SU-DHL-6 (cell line): ENCODE results near the gene IFIT2.

ENCODE experiments used
- H2AFZ ChIP-seq: fragments of 200-600 bp; sonication (generic); 2 replicates; pipeline ENCODE4 v1.6.1; 2014; ENCODE audit warnings: low read depth, mild to moderate bottlenecking, moderate library complexity, mixed read lengths, antibody characterized with exemption, low read length; ENCODE audit not compliant: severe bottlenecking
- H3F3A ChIP-seq: fragments of 200-600 bp; shearing (Covaris generic); 2 replicates; pipeline ENCODE4 v1.6.0; 2016; ENCODE audit warnings: antibody characterized with exemption, mild to moderate bottlenecking; ENCODE audit not compliant: insufficient read depth
- H3K27ac ChIP-seq: fragments of 200-600 bp; sonication (generic); 2 replicates; pipeline ENCODE4 v1.5.1; 2016; ENCODE audit warnings: low read depth, mild to moderate bottlenecking, low read length, moderate library complexity, mixed read lengths
- H3K27me3 ChIP-seq: fragments of 200-600 bp; sonication (generic), shearing (Covaris generic); 2 replicates; pipeline ENCODE4 v1.6.0; 2014; ENCODE audit warnings: mild to moderate bottlenecking, low read length
- H3K36me3 ChIP-seq: fragments of 200-600 bp; sonication (generic); 2 replicates; pipeline ENCODE4 v1.6.1; 2014; ENCODE audit warnings: mild to moderate bottlenecking, low read length, mixed read lengths
- H3K4me2 ChIP-seq: fragments of 300-600, 200-600 bp; shearing (Covaris generic), sonication (generic); 2 replicates; pipeline ENCODE4 v1.6.0; 2014; ENCODE audit warnings: low read length, low read depth, mild to moderate bottlenecking; ENCODE audit not compliant: poor library complexity, severe bottlenecking
- H3K4me3 ChIP-seq: fragments of 200-600 bp; sonication (generic); 2 replicates; pipeline ENCODE4 v1.5.1; 2014; ENCODE audit warnings: antibody characterized with exemption, low read length, mild to moderate bottlenecking, mixed read lengths; ENCODE audit not compliant: insufficient read depth, poor library complexity, severe bottlenecking
- H3K79me2 ChIP-seq: fragments of 200-600 bp; sonication (generic); 2 replicates; pipeline ENCODE4 v1.6.1; 2014; ENCODE audit warnings: mild to moderate bottlenecking, low read length, moderate library complexity; ENCODE audit not compliant: insufficient read depth
- H3K9ac ChIP-seq: fragments of 200-600 bp; sonication (generic); 2 replicates; pipeline ENCODE4 v1.7.0; 2014; ENCODE audit warnings: mild to moderate bottlenecking, low read length
- H3K9me2 ChIP-seq: fragments of 200-600 bp; sonication (generic); replicated peaks from 2 replicates; pipeline ENCODE4 v1.6.1; 2014; ENCODE audit warnings: low read length; ENCODE audit not compliant: insufficient read depth
- H3K9me3 ChIP-seq: fragments of 200-600 bp; sonication (generic); 2 replicates; pipeline ENCODE4 v1.6.1; 2014; ENCODE audit warnings: low read length, mixed read lengths; ENCODE audit not compliant: insufficient read depth
- H4K20me1 ChIP-seq: fragments of 200-600 bp; sonication (generic); 2 replicates; pipeline ENCODE4 v1.6.1; 2014; ENCODE audit warnings: low read depth, mild to moderate bottlenecking, antibody characterized with exemption, low read length, moderate library complexity, mixed read lengths
- EZH2phosphoT487 ChIP-seq: fragments of 200-600 bp; sonication (generic), shearing (Covaris generic); conservative IDR thresholded peaks from 2 replicates; pipeline ENCODE4 v1.6.1; 2018; ENCODE audit warnings: mild to moderate bottlenecking, antibody characterized with exemption, low read length, moderate library complexity, mixed read lengths
- TF ChIP-seq, protein P1 (sequence below): fragments of 200-600 bp; sonication (generic); IDR thresholded peaks from one replicate; pipeline ENCODE4 v1.5.1; 2017; ENCODE audit warnings: antibody characterized with exemption, mild to moderate bottlenecking, low read length, moderate library complexity; ENCODE audit not compliant: insufficient read depth, poor library complexity, severe bottlenecking

IFIT2 gene

DNA sequence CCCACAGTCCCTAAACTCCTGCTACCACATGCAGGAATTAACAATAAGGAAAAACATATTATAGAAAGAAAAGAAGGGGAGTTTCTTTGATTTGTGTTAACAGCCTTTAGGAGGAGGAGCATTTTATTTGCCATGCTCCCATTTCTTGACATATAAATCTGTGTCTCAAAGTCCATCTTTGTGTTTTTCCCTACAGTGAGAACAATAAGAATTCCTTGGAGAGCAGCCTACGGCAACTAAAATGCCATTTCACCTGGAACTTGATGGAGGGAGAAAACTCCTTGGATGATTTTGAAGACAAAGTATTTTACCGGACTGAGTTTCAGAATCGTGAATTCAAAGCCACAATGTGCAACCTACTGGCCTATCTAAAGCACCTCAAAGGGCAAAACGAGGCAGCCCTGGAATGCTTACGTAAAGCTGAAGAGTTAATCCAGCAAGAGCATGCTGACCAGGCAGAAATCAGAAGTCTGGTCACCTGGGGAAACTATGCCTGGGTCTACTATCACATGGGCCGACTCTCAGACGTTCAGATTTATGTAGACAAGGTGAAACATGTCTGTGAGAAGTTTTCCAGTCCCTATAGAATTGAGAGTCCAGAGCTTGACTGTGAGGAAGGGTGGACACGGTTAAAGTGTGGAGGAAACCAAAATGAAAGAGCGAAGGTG is 4.1 kb downstream of the IFIT2 start:
- Histone ChIP-seq H3K27ac (no peak overlapping the region), H3K36me3 (no peaks in the 10 kb centered on the region), H3K4me2 (no peak overlapping the region)

DNA sequence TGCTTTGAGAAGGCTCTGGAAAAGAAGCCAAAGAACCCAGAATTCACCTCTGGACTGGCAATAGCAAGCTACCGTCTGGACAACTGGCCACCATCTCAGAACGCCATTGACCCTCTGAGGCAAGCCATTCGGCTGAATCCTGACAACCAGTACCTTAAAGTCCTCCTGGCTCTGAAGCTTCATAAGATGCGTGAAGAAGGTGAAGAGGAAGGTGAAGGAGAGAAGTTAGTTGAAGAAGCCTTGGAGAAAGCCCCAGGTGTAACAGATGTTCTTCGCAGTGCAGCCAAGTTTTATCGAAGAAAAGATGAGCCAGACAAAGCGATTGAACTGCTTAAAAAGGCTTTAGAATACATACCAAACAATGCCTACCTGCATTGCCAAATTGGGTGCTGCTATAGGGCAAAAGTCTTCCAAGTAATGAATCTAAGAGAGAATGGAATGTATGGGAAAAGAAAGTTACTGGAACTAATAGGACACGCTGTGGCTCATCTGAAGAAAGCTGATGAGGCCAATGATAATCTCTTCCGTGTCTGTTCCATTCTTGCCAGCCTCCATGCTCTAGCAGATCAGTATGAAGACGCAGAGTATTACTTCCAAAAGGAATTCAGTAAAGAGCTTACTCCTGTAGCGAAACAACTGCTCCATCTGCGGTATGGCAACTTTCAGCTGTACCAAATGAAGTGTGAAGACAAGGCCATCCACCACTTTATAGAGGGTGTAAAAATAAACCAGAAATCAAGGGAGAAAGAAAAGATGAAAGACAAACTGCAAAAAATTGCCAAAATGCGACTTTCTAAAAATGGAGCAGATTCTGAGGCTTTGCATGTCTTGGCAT is 4.8 kb downstream of the IFIT2 start:
- H3K4me3 ChIP-seq, result no peak overlapping the region
- H3F3A ChIP-seq, result 0 out of 2 replicates have a peak, but pooled peaks cover 3% of the 10 kb centered on the region
- no peaks in the 10 kb centered on the region for H3K36me3 ChIP-seq
- no peaks in the 10 kb centered on the region for H3K79me2 ChIP-seq
- H3K9me3 ChIP-seq, result no peaks in the 10 kb centered on the region
- TF ChIP-seq, protein P1, sequence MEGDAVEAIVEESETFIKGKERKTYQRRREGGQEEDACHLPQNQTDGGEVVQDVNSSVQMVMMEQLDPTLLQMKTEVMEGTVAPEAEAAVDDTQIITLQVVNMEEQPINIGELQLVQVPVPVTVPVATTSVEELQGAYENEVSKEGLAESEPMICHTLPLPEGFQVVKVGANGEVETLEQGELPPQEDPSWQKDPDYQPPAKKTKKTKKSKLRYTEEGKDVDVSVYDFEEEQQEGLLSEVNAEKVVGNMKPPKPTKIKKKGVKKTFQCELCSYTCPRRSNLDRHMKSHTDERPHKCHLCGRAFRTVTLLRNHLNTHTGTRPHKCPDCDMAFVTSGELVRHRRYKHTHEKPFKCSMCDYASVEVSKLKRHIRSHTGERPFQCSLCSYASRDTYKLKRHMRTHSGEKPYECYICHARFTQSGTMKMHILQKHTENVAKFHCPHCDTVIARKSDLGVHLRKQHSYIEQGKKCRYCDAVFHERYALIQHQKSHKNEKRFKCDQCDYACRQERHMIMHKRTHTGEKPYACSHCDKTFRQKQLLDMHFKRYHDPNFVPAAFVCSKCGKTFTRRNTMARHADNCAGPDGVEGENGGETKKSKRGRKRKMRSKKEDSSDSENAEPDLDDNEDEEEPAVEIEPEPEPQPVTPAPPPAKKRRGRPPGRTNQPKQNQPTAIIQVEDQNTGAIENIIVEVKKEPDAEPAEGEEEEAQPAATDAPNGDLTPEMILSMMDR, result no peak
- TF ChIP-seq EZH2phosphoT487, result no peak
- H3K27ac ChIP-seq, result no peak overlapping the region
- no peak overlapping the region for H2AFZ ChIP-seq
- no peaks in the 10 kb centered on the region for H3K27me3 ChIP-seq
- H4K20me1 ChIP-seq, result no peaks in the 10 kb centered on the region
- no peaks in the 10 kb centered on the region for H3K9me2 ChIP-seq
- no peak overlapping the region for H3K4me2 ChIP-seq
- no peak overlapping the region for H3K9ac ChIP-seq

More for the DNA sequence above, 4.1 kb downstream of the IFIT2 start:
- Histone ChIP-seq H3K79me2 (no peaks in the 10 kb centered on the region), H3F3A (0 out of 2 replicates have a peak, but pooled peaks cover 3% of the 10 kb centered on the region), H3K9me3 (no peaks in the 10 kb centered on the region), H4K20me1 (no peaks in the 10 kb centered on the region), H3K9ac (no peak overlapping the region), H3K9me2 (no peaks in the 10 kb centered on the region), H3K27me3 (no peaks in the 10 kb centered on the region), H2AFZ (no peak overlapping the region), H3K4me3 (no peak overlapping the region)
- no peak for TF ChIP-seq EZH2phosphoT487
- TF ChIP-seq, protein P1, result no peak

DNA sequence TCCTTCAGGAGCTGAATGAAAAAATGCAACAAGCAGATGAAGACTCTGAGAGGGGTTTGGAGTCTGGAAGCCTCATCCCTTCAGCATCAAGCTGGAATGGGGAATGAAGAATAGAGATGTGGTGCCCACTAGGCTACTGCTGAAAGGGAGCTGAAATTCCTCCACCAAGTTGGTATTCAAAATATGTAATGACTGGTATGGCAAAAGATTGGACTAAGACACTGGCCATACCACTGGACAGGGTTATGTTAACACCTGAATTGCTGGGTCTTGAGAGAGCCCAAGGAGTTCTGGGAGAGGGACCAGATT is 5.4 kb downstream of the IFIT2 start:
- Histone ChIP-seq H3K27ac (no peak overlapping the region), H3K27me3 (no peaks in the 10 kb centered on the region), H3K4me3 (no peak overlapping the region)

More for the DNA sequence above, 5.4 kb downstream of the IFIT2 start:
- Histone ChIP-seq H3K4me2 (no peak overlapping the region), H3K9me3 (no peaks in the 10 kb centered on the region), H4K20me1 (no peaks in the 10 kb centered on the region), H2AFZ (no peak overlapping the region), H3F3A (0 out of 2 replicates have a peak, but pooled peaks cover 3% of the 10 kb centered on the region), H3K9me2 (no peaks in the 10 kb centered on the region), H3K9ac (no peak overlapping the region), H3K79me2 (no peaks in the 10 kb centered on the region), H3K36me3 (no peaks in the 10 kb centered on the region)
- TF ChIP-seq, protein P1, result no peak
- no peak for TF ChIP-seq EZH2phosphoT487
